Measurements from ENCODE around the gene ARHGEF40.

ARHGEF40 gene

DNA sequence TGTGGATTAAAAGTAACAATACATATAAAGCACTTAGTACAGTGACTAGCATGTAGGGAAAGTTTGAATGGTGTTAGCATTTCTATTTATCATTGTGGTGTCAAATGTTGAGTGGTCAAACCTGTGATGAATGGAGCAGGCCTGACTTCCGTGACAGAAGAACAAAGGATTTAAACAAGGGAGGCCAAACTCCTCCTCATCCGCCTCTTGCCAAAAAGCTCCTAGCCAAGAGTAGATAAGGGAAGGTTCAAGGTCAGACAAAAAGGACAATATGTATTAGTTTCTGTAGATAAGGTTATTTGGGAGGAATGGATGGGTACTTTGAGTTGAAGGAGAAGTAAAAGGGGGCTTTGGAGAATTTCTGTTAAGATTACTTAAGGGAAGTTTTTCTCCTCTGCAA lies 21.5 kb upstream of the ARHGEF40 start:
- no peak for DNase-seq (ENCODE audit: extremely low read depth, insufficient read length)
- H3K27me3 ChIP-seq (replicated peaks; ENCODE audit: control insufficient read depth, insufficient read depth, low read length) = no peaks in the 10 kb centered on the region; the same call in none of the 2 replicates

DNA sequence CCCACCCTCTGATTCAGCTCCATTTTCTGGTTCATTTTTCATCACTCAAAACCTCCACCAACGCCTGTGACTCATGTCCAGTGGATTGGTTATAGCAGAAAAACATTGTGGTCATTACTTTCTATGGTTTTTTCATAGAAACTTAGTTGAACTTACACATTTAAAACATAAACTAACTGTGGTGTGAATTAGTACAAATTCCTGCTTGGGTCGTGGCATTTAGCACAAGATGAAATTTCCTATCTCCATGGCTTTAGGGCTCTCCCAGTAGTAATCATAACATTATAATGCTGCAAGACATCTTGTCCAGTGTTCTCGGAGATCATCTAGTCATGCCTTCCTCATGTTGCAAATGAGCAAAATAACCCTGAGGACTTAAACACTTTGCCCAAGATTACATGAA lies 20.8 kb upstream of the ARHGEF40 start:
- no peaks in the 10 kb centered on the region; the same call in 1 of the 2 replicates for H3K27me3 ChIP-seq (replicated peaks; ENCODE audit: control insufficient read depth, insufficient read depth, low read length)
- no peak overlapping the region for H3K4me3 ChIP-seq (replicated peaks; ENCODE audit: low read depth, low read length)
- no peak for DNase-seq (ENCODE audit: extremely low read depth, insufficient read length)
- no peaks in the 10 kb centered on the region for H3K36me3 ChIP-seq (ENCODE audit: control insufficient read depth, insufficient read depth, low read length)
- TF ChIP-seq, protein P1, sequence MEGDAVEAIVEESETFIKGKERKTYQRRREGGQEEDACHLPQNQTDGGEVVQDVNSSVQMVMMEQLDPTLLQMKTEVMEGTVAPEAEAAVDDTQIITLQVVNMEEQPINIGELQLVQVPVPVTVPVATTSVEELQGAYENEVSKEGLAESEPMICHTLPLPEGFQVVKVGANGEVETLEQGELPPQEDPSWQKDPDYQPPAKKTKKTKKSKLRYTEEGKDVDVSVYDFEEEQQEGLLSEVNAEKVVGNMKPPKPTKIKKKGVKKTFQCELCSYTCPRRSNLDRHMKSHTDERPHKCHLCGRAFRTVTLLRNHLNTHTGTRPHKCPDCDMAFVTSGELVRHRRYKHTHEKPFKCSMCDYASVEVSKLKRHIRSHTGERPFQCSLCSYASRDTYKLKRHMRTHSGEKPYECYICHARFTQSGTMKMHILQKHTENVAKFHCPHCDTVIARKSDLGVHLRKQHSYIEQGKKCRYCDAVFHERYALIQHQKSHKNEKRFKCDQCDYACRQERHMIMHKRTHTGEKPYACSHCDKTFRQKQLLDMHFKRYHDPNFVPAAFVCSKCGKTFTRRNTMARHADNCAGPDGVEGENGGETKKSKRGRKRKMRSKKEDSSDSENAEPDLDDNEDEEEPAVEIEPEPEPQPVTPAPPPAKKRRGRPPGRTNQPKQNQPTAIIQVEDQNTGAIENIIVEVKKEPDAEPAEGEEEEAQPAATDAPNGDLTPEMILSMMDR (IDR thresholded peaks at IDR 0.05; ENCODE audit: insufficient read depth, low read length, poor library complexity, severe bottlenecking) = no peak

More for the DNA sequence above, 21.5 kb upstream of the ARHGEF40 start:
- TF ChIP-seq, protein P1 (IDR thresholded peaks at IDR 0.05; ENCODE audit: insufficient read depth, low read length, poor library complexity, severe bottlenecking) = no peak
- no peaks in the 10 kb centered on the region for H3K36me3 ChIP-seq (ENCODE audit: control insufficient read depth, insufficient read depth, low read length)
- no peak overlapping the region for H3K4me3 ChIP-seq (replicated peaks; ENCODE audit: low read depth, low read length)

GRCh38 chr14:21050597-21050996 lies 19.5 kb upstream of the ARHGEF40 start:
- no peak overlapping the region for H3K4me3 ChIP-seq (replicated peaks; ENCODE audit: low read depth, low read length)
- TF ChIP-seq, protein P1 (IDR thresholded peaks at IDR 0.05; ENCODE audit: insufficient read depth, low read length, poor library complexity, severe bottlenecking) = no peak

DNA sequence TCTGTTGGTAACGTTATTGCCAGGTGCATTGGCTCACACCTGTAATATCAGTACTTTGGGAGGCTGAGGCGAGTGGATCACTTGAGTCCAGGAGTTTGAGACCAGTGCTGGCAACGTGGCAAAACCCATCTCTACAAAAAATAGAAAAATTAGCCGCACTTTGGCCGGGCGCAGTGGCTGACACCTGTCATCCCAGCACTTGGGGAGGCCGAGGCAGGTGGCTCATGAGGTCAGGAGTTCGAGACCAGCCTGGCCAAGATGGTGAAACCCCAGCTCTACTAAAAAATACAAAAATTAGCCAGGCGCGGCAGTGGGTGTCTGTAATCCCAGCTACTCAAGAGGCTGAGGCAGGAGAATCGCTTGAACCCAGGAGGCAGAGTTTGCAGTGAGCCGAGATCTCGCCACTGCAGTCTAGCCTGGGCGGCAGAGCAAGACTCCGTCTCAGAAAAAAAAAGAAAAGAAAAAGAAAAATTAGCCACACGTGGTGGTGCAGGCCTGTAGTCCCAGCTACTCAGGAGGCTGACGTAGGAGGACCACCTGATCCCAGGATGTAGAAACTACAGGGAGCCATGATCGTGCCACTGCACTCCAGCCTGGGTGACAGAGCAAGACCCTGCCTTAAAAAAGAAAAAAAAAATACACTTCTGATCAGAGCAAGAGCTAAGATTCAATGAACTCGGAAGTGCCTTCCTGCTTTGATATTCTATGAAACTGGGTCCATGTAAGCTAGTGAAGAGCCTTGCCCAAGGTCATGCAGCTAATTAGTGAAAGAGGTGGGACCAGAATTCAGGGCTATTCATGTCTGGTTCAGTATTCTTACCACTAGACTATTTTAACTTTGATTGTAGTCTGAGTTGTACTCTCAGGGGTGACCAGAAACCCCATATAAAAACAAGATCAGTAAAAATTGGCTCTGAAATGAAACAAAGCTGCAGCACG lies 16.7 kb upstream of the ARHGEF40 start:
- no peak for DNase-seq (ENCODE audit: extremely low read depth, insufficient read length)
- TF ChIP-seq, protein P1 (IDR thresholded peaks at IDR 0.05; ENCODE audit: insufficient read depth, low read length, poor library complexity, severe bottlenecking) = no peak
- H3K27me3 ChIP-seq (replicated peaks; ENCODE audit: control insufficient read depth, insufficient read depth, low read length) = no peaks in the 10 kb centered on the region
- H3K4me3 ChIP-seq (replicated peaks; ENCODE audit: low read depth, low read length) = no peak overlapping the region
- no peaks in the 10 kb centered on the region for H3K36me3 ChIP-seq (ENCODE audit: control insufficient read depth, insufficient read depth, low read length)

More at GRCh38 chr14:21050597-21050996, 19.5 kb upstream of the ARHGEF40 start:
- no peak for DNase-seq (ENCODE audit: extremely low read depth, insufficient read length)
- Histone ChIP-seq H3K27me3 (replicated peaks; ENCODE audit: control insufficient read depth, insufficient read depth, low read length) (no peaks in the 10 kb centered on the region; the same call in 1 of the 2 replicates), H3K36me3 (ENCODE audit: control insufficient read depth, insufficient read depth, low read length) (no peaks in the 10 kb centered on the region)

- no peak for DNase-seq (ENCODE audit: extremely low read depth, insufficient read length)
- no peaks in the 10 kb centered on the region for H3K36me3 ChIP-seq (ENCODE audit: control insufficient read depth, insufficient read depth, low read length)
- TF ChIP-seq, protein P1 (IDR thresholded peaks at IDR 0.05; ENCODE audit: insufficient read depth, low read length, poor library complexity, severe bottlenecking) = no peak
- no peaks in the 10 kb centered on the region for H3K27me3 ChIP-seq (replicated peaks; ENCODE audit: control insufficient read depth, insufficient read depth, low read length)
- H3K4me3 ChIP-seq (replicated peaks; ENCODE audit: low read depth, low read length) = no peak overlapping the region
Observed at GRCh38 chr14:21054123-21054767, 15.9 kb upstream of the ARHGEF40 start.
